SU-DHL-6 (cell line): ENCODE results near the gene INPP4B.

Experiments
- H2AFZ ChIP-seq: fragments of 200-600 bp; sonication (generic); 2 replicates; pipeline ENCODE4 v1.6.1; 2014; ENCODE audit warnings: low read depth, mild to moderate bottlenecking, moderate library complexity, mixed read lengths, antibody characterized with exemption, low read length; ENCODE audit not compliant: severe bottlenecking
- H3F3A ChIP-seq: fragments of 200-600 bp; shearing (Covaris generic); 2 replicates; pipeline ENCODE4 v1.6.0; 2016; ENCODE audit warnings: antibody characterized with exemption, mild to moderate bottlenecking; ENCODE audit not compliant: insufficient read depth
- H3K27ac ChIP-seq: fragments of 200-600 bp; sonication (generic); 2 replicates; pipeline ENCODE4 v1.5.1; 2016; ENCODE audit warnings: low read depth, mild to moderate bottlenecking, low read length, moderate library complexity, mixed read lengths
- H3K27me3 ChIP-seq: fragments of 200-600 bp; sonication (generic), shearing (Covaris generic); 2 replicates; pipeline ENCODE4 v1.6.0; 2014; ENCODE audit warnings: mild to moderate bottlenecking, low read length
- H3K36me3 ChIP-seq: fragments of 200-600 bp; sonication (generic); 2 replicates; pipeline ENCODE4 v1.6.1; 2014; ENCODE audit warnings: mild to moderate bottlenecking, low read length, mixed read lengths
- H3K4me2 ChIP-seq: fragments of 300-600, 200-600 bp; shearing (Covaris generic), sonication (generic); 2 replicates; pipeline ENCODE4 v1.6.0; 2014; ENCODE audit warnings: low read length, low read depth, mild to moderate bottlenecking; ENCODE audit not compliant: poor library complexity, severe bottlenecking
- H3K4me3 ChIP-seq: fragments of 200-600 bp; sonication (generic); 2 replicates; pipeline ENCODE4 v1.5.1; 2014; ENCODE audit warnings: antibody characterized with exemption, low read length, mild to moderate bottlenecking, mixed read lengths; ENCODE audit not compliant: insufficient read depth, poor library complexity, severe bottlenecking
- H3K79me2 ChIP-seq: fragments of 200-600 bp; sonication (generic); 2 replicates; pipeline ENCODE4 v1.6.1; 2014; ENCODE audit warnings: mild to moderate bottlenecking, low read length, moderate library complexity; ENCODE audit not compliant: insufficient read depth
- H3K9ac ChIP-seq: fragments of 200-600 bp; sonication (generic); 2 replicates; pipeline ENCODE4 v1.7.0; 2014; ENCODE audit warnings: mild to moderate bottlenecking, low read length
- H3K9me2 ChIP-seq: fragments of 200-600 bp; sonication (generic); replicated peaks from 2 replicates; pipeline ENCODE4 v1.6.1; 2014; ENCODE audit warnings: low read length; ENCODE audit not compliant: insufficient read depth
- H3K9me3 ChIP-seq: fragments of 200-600 bp; sonication (generic); 2 replicates; pipeline ENCODE4 v1.6.1; 2014; ENCODE audit warnings: low read length, mixed read lengths; ENCODE audit not compliant: insufficient read depth
- H4K20me1 ChIP-seq: fragments of 200-600 bp; sonication (generic); 2 replicates; pipeline ENCODE4 v1.6.1; 2014; ENCODE audit warnings: low read depth, mild to moderate bottlenecking, antibody characterized with exemption, low read length, moderate library complexity, mixed read lengths
- EZH2phosphoT487 ChIP-seq: fragments of 200-600 bp; sonication (generic), shearing (Covaris generic); conservative IDR thresholded peaks from 2 replicates; pipeline ENCODE4 v1.6.1; 2018; ENCODE audit warnings: mild to moderate bottlenecking, antibody characterized with exemption, low read length, moderate library complexity, mixed read lengths
- TF ChIP-seq, protein P1 (sequence below): fragments of 200-600 bp; sonication (generic); IDR thresholded peaks from one replicate; pipeline ENCODE4 v1.5.1; 2017; ENCODE audit warnings: antibody characterized with exemption, mild to moderate bottlenecking, low read length, moderate library complexity; ENCODE audit not compliant: insufficient read depth, poor library complexity, severe bottlenecking

The INPP4B gene

DNA sequence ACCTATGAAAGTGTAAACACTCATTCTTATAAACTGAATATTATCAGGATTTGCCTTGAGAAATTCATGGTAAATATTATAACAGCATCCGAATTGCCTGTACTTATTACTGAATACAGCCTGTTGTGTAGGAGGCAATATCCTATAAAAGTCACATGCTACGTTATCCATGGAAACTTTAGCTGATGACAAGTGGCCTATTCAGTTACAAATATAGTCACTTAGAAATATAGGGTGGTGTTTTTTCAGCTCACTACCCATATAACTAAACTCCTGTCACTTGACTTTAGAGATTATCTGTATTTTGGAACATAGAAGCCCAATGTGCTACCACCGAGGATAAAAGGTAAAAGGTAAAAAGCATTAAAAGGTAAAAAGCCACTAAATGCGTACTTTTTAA, 493.4 kb downstream of the INPP4B start:
- H3K9me3 ChIP-seq = no peaks in the 10 kb centered on the region
- no peaks in the 10 kb centered on the region for H3K9me2 ChIP-seq
- no peak overlapping the region for H3K9ac ChIP-seq
- no peaks in the 10 kb centered on the region for H3K79me2 ChIP-seq
- no peaks in the 10 kb centered on the region for H3F3A ChIP-seq
- no peak overlapping the region for H2AFZ ChIP-seq
- H3K4me2 ChIP-seq = no peak overlapping the region
- no peaks in the 10 kb centered on the region for H3K27me3 ChIP-seq
- no peak overlapping the region for H3K27ac ChIP-seq
- no peak overlapping the region for H3K4me3 ChIP-seq
- no peaks in the 10 kb centered on the region for H4K20me1 ChIP-seq
- H3K36me3 ChIP-seq = no peaks in the 10 kb centered on the region
- TF ChIP-seq, protein P1, sequence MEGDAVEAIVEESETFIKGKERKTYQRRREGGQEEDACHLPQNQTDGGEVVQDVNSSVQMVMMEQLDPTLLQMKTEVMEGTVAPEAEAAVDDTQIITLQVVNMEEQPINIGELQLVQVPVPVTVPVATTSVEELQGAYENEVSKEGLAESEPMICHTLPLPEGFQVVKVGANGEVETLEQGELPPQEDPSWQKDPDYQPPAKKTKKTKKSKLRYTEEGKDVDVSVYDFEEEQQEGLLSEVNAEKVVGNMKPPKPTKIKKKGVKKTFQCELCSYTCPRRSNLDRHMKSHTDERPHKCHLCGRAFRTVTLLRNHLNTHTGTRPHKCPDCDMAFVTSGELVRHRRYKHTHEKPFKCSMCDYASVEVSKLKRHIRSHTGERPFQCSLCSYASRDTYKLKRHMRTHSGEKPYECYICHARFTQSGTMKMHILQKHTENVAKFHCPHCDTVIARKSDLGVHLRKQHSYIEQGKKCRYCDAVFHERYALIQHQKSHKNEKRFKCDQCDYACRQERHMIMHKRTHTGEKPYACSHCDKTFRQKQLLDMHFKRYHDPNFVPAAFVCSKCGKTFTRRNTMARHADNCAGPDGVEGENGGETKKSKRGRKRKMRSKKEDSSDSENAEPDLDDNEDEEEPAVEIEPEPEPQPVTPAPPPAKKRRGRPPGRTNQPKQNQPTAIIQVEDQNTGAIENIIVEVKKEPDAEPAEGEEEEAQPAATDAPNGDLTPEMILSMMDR = no peak

DNA sequence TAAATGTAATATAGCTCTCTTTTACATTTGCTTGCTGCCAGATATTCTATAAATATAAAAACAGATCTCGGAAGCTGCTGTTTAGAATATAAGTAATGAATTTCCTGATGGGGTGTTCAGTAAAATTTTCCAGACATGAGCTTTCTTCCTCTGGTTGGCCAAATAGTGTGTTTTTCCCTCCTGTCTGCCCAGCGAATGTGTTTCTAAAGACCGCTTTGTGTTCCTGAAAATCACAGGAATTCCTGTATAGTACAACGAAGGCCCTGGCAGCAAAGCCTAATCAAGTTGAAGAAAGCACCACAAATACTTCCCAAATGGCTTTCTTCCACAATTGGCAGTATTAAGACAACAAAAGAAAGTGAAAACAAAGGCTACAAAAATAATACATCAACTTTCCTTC, 494.1 kb downstream of the INPP4B start:
- no peaks in the 10 kb centered on the region for H3K9me3 ChIP-seq
- H3F3A ChIP-seq = no peaks in the 10 kb centered on the region
- H4K20me1 ChIP-seq = no peaks in the 10 kb centered on the region
- no peaks in the 10 kb centered on the region for H3K36me3 ChIP-seq
- H3K4me3 ChIP-seq = no peak overlapping the region
- H3K27ac ChIP-seq = no peak overlapping the region
- H3K4me2 ChIP-seq = no peak overlapping the region
- H3K9me2 ChIP-seq = no peaks in the 10 kb centered on the region
- H3K27me3 ChIP-seq = no peaks in the 10 kb centered on the region
- no peak overlapping the region for H3K9ac ChIP-seq
- no peaks in the 10 kb centered on the region for H3K79me2 ChIP-seq
- no peak overlapping the region for H2AFZ ChIP-seq
- no peak for TF ChIP-seq EZH2phosphoT487
- TF ChIP-seq, protein P1 = no peak

DNA sequence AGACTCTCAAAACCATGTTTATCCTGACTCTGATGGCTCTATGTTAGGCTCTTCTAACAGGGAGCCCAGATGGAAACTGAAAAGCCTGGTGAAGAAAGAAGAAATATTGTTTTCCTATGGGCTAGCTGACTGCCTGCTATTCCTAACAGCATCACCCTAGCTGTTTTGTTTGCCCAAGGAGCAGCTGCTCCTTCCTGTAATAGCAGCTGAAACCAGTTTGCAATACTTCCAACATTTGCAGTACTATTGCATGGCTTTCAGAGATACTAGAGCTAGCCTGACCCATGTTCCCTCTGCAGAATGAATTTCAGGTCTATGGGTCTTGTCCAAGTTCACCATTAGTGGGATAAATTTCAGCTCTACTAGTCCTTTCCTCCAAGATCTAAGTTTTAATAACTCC, 495.2 kb downstream of the INPP4B start:
- no peaks in the 10 kb centered on the region for H3K9me2 ChIP-seq
- H4K20me1 ChIP-seq = no peaks in the 10 kb centered on the region
- no peak overlapping the region for H3K4me3 ChIP-seq
- H3K36me3 ChIP-seq = no peaks in the 10 kb centered on the region
- no peak overlapping the region for H3K27ac ChIP-seq
- no peaks in the 10 kb centered on the region for H3F3A ChIP-seq
- H3K79me2 ChIP-seq = no peaks in the 10 kb centered on the region
- no peaks in the 10 kb centered on the region for H3K9me3 ChIP-seq
- H3K4me2 ChIP-seq = no peak overlapping the region
- no peak for TF ChIP-seq EZH2phosphoT487
- TF ChIP-seq, protein P1 = no peak
- no peaks in the 10 kb centered on the region for H3K27me3 ChIP-seq
- no peak overlapping the region for H3K9ac ChIP-seq
- H2AFZ ChIP-seq = no peak overlapping the region

DNA sequence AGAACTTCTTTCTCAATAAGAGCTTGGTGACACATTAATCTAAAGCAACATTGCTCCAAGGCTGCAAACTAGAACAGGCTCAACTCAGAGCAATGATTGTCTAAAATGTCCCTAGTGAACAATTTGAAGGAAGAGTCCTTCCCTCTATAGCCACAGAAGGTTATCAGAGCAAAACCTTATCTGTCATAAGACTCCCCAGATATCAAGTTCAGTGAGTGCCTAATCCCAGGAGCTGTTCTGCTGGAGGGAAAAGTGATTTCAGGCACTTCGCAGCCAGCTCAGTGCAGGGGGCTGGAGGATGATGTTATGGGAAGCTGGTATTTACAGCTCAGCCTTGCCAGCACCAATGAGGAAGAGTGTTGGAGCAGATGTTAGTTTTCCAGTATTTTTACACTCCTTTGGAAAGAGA, 497.5 kb downstream of the INPP4B start:
- no peak overlapping the region for H3K9ac ChIP-seq
- no peaks in the 10 kb centered on the region for H3K79me2 ChIP-seq
- no peaks in the 10 kb centered on the region for H3K9me3 ChIP-seq
- no peak overlapping the region for H3K27ac ChIP-seq
- H3F3A ChIP-seq = no peaks in the 10 kb centered on the region
- no peak overlapping the region for H3K4me2 ChIP-seq
- H3K4me3 ChIP-seq = no peak overlapping the region
- no peaks in the 10 kb centered on the region for H3K27me3 ChIP-seq
- H3K9me2 ChIP-seq = no peaks in the 10 kb centered on the region
- no peaks in the 10 kb centered on the region for H3K36me3 ChIP-seq
- H2AFZ ChIP-seq = no peak overlapping the region
- no peaks in the 10 kb centered on the region for H4K20me1 ChIP-seq
- TF ChIP-seq EZH2phosphoT487 = no peak
- TF ChIP-seq, protein P1 = no peak
